HG02870 (cell line): ENCODE measurements around the gene KRTAP12-2.
"Not testable (repeated sequence)": the region's sequence is repeated elsewhere in the genome, so short reads cannot be mapped to it uniquely, and the experiment has no call there.

Experiments used
- ATAC-seq: cut with Tn5 transposase; IDR thresholded peaks from one replicate; pipeline ENCODE4 v1.9.1; 2021; ENCODE audit warnings: mild to moderate bottlenecking, moderate library complexity; ENCODE audit not compliant: unreplicated experiment

KRTAP12-2 gene

GRCh38 chr21:44653656-44654575, 12.8 kb downstream of the KRTAP12-2 start:
- no peak for ATAC-seq

- no peak for ATAC-seq
Measured at GRCh38 chr21:44653123-44653522, 13.6 kb downstream of the KRTAP12-2 start.

GRCh38 chr21:44650973-44651675, 15.6 kb downstream of the KRTAP12-2 start:
- no peak for ATAC-seq

- ATAC-seq = no peak
Measured at GRCh38 chr21:44650265-44650972, 16.3 kb downstream of the KRTAP12-2 start.

- no peak for ATAC-seq
Measured at GRCh38 chr21:44649521-44650100, 17.1 kb downstream of the KRTAP12-2 start.

- ATAC-seq = no peak
Measured at GRCh38 chr21:44648557-44649311, 18.0 kb downstream of the KRTAP12-2 start.

GRCh38 chr21:44647222-44647552, 19.5 kb downstream of the KRTAP12-2 start:
- no peak for ATAC-seq

GRCh38 chr21:44646366-44647221, 20.1 kb downstream of the KRTAP12-2 start, which contains the start of gene KRTAP10-11:
Gene KRTAP10-11 (plus strand): TSS chr21:44646414. CDS start chr21:44646459, 45 bp downstream.
- ATAC-seq = not testable (repeated sequence)

- ATAC-seq = no peak
Measured at GRCh38 chr21:44644878-44645277, 21.8 kb downstream of the KRTAP12-2 start.

GRCh38 chr21:44643741-44644310, 22.9 kb downstream of the KRTAP12-2 start:
- ATAC-seq = no peak

GRCh38 chr21:44640761-44641160, 26.0 kb downstream of the KRTAP12-2 start:
- ATAC-seq = no peak

- ATAC-seq = no peak
Measured at GRCh38 chr21:44639331-44639655, 27.4 kb downstream of the KRTAP12-2 start.

- not testable (repeated sequence) for ATAC-seq
Measured at GRCh38 chr21:44638506-44639330, 28.0 kb downstream of the KRTAP12-2 start.

GRCh38 chr21:44637851-44638348, 28.8 kb downstream of the KRTAP12-2 start:
- ATAC-seq = not testable (repeated sequence)

- ATAC-seq = no peak
Measured at GRCh38 chr21:44637018-44637850, 29.5 kb downstream of the KRTAP12-2 start, which contains the start of gene KRTAP10-10. Gene KRTAP10-10 (plus strand): TSS chr21:44637356. CDS start chr21:44637418, 62 bp downstream.

GRCh38 chr21:44636209-44637017, 30.3 kb downstream of the KRTAP12-2 start:
- no peak for ATAC-seq
